Natural killer cell (primary cell): ENCODE measurements around the gene CTNNA3. TPM values are rescaled to one million over a fixed set of nuclear protein-coding genes. Genes with fewer than 3 reads are reported as not detected.

Experiments
- ATAC-seq, 3 donors: fragments of 150-1000 bp in 2 of 3; fragments of 200-7000 bp in 1 of 3; cut with Tn5 transposase; 1 replicate in 1 of 3; 2 replicates in 2 of 3; pipeline ENCODE4 v1.10.0; 2021; ENCODE audit warnings: mild to moderate bottlenecking in 2 of 3, moderate library complexity in 2 of 3
- DNase-seq, 2 donors: peaks; one replicate each; pipeline versions ENCODE4 v3.0.0 to v3.0.0-alpha.2; 2013 to 2021; ENCODE audit warnings: mixed read lengths in 1 of 2
- H3K27ac ChIP-seq: one replicate; pipeline ENCODE4 v1.5.1; 2013; ENCODE audit warnings: mild to moderate bottlenecking, low read length
- H3K27me3 ChIP-seq: one replicate; pipeline ENCODE4 v1.6.1; 2013; ENCODE audit warnings: low read length; ENCODE audit not compliant: control insufficient read depth, insufficient read depth
- H3K36me3 ChIP-seq: one replicate; pipeline ENCODE4 v1.6.1; 2013; ENCODE audit warnings: low read length; ENCODE audit not compliant: control insufficient read depth, insufficient read depth
- H3K4me1 ChIP-seq: one replicate; pipeline ENCODE4 v1.6.1; 2013; ENCODE audit warnings: low read length; ENCODE audit not compliant: control insufficient read depth, insufficient read depth
- H3K4me3 ChIP-seq: one replicate; pipeline ENCODE4 v1.5.1; 2013; ENCODE audit warnings: low read length
- H3K9me3 ChIP-seq: one replicate; pipeline ENCODE4 v1.6.1; 2013; ENCODE audit warnings: low read length; ENCODE audit not compliant: control insufficient read depth, insufficient read depth
- H3K27ac Mint-ChIP-seq, 2 donors: one replicate each; pipeline ENCODE4 v1.8.0; 2022; ENCODE audit warnings: mild to moderate bottlenecking in 2 of 2, mixed read lengths in 2 of 2, moderate library complexity in 1 of 2
- H3K27me3 Mint-ChIP-seq, 2 donors: one replicate each; pipeline ENCODE4 v1.8.0; 2022; ENCODE audit warnings: low read depth in 2 of 2, mixed read lengths in 2 of 2
- H3K36me3 Mint-ChIP-seq: one replicate; pipeline ENCODE4 v1.8.0; 2022; ENCODE audit warnings: mixed read lengths
- H3K4me1 Mint-ChIP-seq, 2 donors: one replicate each; pipeline ENCODE4 v1.8.0; 2022; ENCODE audit warnings: mixed read lengths in 2 of 2
- H3K4me3 Mint-ChIP-seq: one replicate; pipeline ENCODE4 v1.8.0; 2022; ENCODE audit warnings: mild to moderate bottlenecking, moderate library complexity, mixed read lengths
- H3K9me3 Mint-ChIP-seq, 2 donors: one replicate each; pipeline ENCODE4 v1.8.0; 2022; ENCODE audit warnings: mixed read lengths in 2 of 2
- CTCF ChIP-seq: fragments of 200-600 bp; IDR thresholded peaks from one replicate; pipeline ENCODE4 v1.8.0; 2022; ENCODE audit warnings: antibody characterized with exemption
- WGBS: methylation state at CpG from one replicate; pipeline ENCODE4 v1.1.7; 2013; ENCODE audit warnings: missing lambda C conversion rate; ENCODE audit not compliant: insufficient coverage; 5-methylcytosine and 5-hydroxymethylcytosine counted together
- intact Hi-C: fragments of 100-400 bp; cut with micrococcal nuclease; formaldehyde crosslinking; loops from one replicate; pipeline ENCODE4 v1.14.2; 2022
- total RNA-seq, 4 donors: library from RNA; stranded (reverse); fragments of 120-200 nt in 1 of 4; gene quantifications; one replicate each; pipeline versions ENCODE4 v1.2.3 to v1.2.4, GENCODE V29; 2013 to 2022

The CTNNA3 gene
- total RNA-seq, 3 donors from 2014 or later (not counting 1 experiment from before 2014, with no cell fraction given) = not detected

GRCh38 chr10:67262675-67263074 is 433.3 kb downstream of the CTNNA3 start:
- no peaks in the 10 kb centered on the region for H3K4me1 ChIP-seq
- ATAC-seq (no peak), DNase-seq (no peak)
- Mint-ChIP-seq H3K27ac (no peak overlapping the region), H3K4me1 (no peaks in the 10 kb centered on the region), H3K36me3 (no peaks in the 10 kb centered on the region), H3K27me3 (no peaks in the 10 kb centered on the region), H3K4me3 (no peak overlapping the region), H3K9me3 (peaks cover 0 to 4% of the 10 kb centered on the region in 2 donors)
- H3K36me3 ChIP-seq = no peaks in the 10 kb centered on the region
- H3K4me3 ChIP-seq = no peak overlapping the region
- no peak for TF ChIP-seq CTCF
- no peaks in the 10 kb centered on the region for H3K27me3 ChIP-seq
- H3K9me3 ChIP-seq = no peaks in the 10 kb centered on the region
- H3K27ac ChIP-seq = no peak overlapping the region
- 4% methylated on average over 4 of the region's 4 CpGs for WGBS
- intact Hi-C loops = no loop called here

- no peaks in the 10 kb centered on the region for H3K4me1 Mint-ChIP-seq
- peaks cover 0 to 4% of the 10 kb centered on the region in 2 donors for H3K9me3 Mint-ChIP-seq
- intact Hi-C loops = no loop called here
- H3K27me3 ChIP-seq = no peaks in the 10 kb centered on the region
- H3K4me3 Mint-ChIP-seq = no peak overlapping the region
- no peak for TF ChIP-seq CTCF
- H3K27ac ChIP-seq = no peak overlapping the region
- H3K36me3 Mint-ChIP-seq = no peaks in the 10 kb centered on the region
- no peak overlapping the region for H3K27ac Mint-ChIP-seq
- no peak for DNase-seq
- ATAC-seq = no peak
- H3K4me3 ChIP-seq = no peak overlapping the region
- no peaks in the 10 kb centered on the region for H3K4me1 ChIP-seq
- H3K9me3 ChIP-seq = no peaks in the 10 kb centered on the region
- no peaks in the 10 kb centered on the region for H3K36me3 ChIP-seq
- WGBS = 100% methylated on average over 1 of the region's 3 CpGs
- no peaks in the 10 kb centered on the region for H3K27me3 Mint-ChIP-seq
Observed at GRCh38 chr10:67261300-67261797, 434.6 kb downstream of the CTNNA3 start.

GRCh38 chr10:67259319-67259929 is 436.6 kb downstream of the CTNNA3 start:
- 93% methylated on average over 3 of the region's 4 CpGs for WGBS
- TF ChIP-seq CTCF = no peak
- no peak overlapping the region for H3K4me3 Mint-ChIP-seq
- Histone ChIP-seq H3K4me3 (no peak overlapping the region), H3K36me3 (no peaks in the 10 kb centered on the region), H3K4me1 (no peaks in the 10 kb centered on the region), H3K27ac (no peak overlapping the region), H3K27me3 (no peaks in the 10 kb centered on the region), H3K9me3 (no peaks in the 10 kb centered on the region)
- no peaks in the 10 kb centered on the region for H3K27me3 Mint-ChIP-seq
- no peaks in the 10 kb centered on the region for H3K9me3 Mint-ChIP-seq
- intact Hi-C loops = no loop called here
- H3K36me3 Mint-ChIP-seq = no peaks in the 10 kb centered on the region
- DNase-seq (no peak), ATAC-seq (no peak)
- no peak overlapping the region for H3K27ac Mint-ChIP-seq
- no peaks in the 10 kb centered on the region for H3K4me1 Mint-ChIP-seq
